NOMO-1 (cell line): ENCODE results near the gene TPRX1.
"Not testable (repeated sequence)": the region's sequence is repeated elsewhere in the genome, so short reads cannot be mapped to it uniquely, and the experiment has no call there.

Experiments
- DNase-seq, 2 experiments: peaks; one replicate each; lab custom pipeline; 2025; ENCODE audit not compliant: unreplicated experiment in 2 of 2; lab: John Stamatoyannopoulos, UW

TPRX1 gene

GRCh38 chr19:47804451-47804850, at the start of gene TPRX1:
TSS of gene TPRX1 (minus strand) at chr19:47804551. CDS start at chr19:47804539, 12 bp downstream.
- not testable (repeated sequence) for DNase-seq

GRCh38 chr19:47853003-47853402, 48.7 kb upstream of the TPRX1 start:
- no peak for DNase-seq

- peak; percentile 0 to 6 for DNase-seq
These were observed 44.6 kb upstream of the TPRX1 start for GRCh38 chr19:47848823-47849473.

- no peak for DNase-seq
These were observed 44.1 kb upstream of the TPRX1 start for GRCh38 chr19:47848425-47848822.

GRCh38 chr19:47842941-47843340, 38.6 kb upstream of the TPRX1 start:
- no peak for DNase-seq

- no peak for DNase-seq
These were observed 35.6 kb upstream of the TPRX1 start for GRCh38 chr19:47839913-47840312.

- DNase-seq: no peak
These were observed 35.1 kb upstream of the TPRX1 start for GRCh38 chr19:47839411-47839810.

- DNase-seq: no peak
These were observed 31.7 kb upstream of the TPRX1 start for GRCh38 chr19:47836038-47836437.

GRCh38 chr19:47832723-47833122, 28.4 kb upstream of the TPRX1 start:
- no peak for DNase-seq

GRCh38 chr19:47826800-47827199, 22.4 kb upstream of the TPRX1 start:
- DNase-seq: no peak

GRCh38 chr19:47824396-47824795, 20.0 kb upstream of the TPRX1 start:
- no peak for DNase-seq

- DNase-seq: no peak
These were observed 17.2 kb upstream of the TPRX1 start, which contains the start of gene CRX for GRCh38 chr19:47821460-47822020. TSS of gene CRX (plus strand) at chr19:47821937. CDS start at chr19:47834444, 12,507 bp downstream.

- no peak for DNase-seq
These were observed 16.1 kb upstream of the TPRX1 start for GRCh38 chr19:47820410-47820809.

- DNase-seq: no peak
These were observed 15.5 kb upstream of the TPRX1 start for GRCh38 chr19:47819858-47820257.

GRCh38 chr19:47818221-47818620, 13.9 kb upstream of the TPRX1 start:
- DNase-seq: not testable (repeated sequence)

GRCh38 chr19:47816270-47816669, 11.9 kb upstream of the TPRX1 start:
- DNase-seq: not testable (repeated sequence)

- no peak for DNase-seq
These were observed 9.6 kb upstream of the TPRX1 start for GRCh38 chr19:47813995-47814328.

GRCh38 chr19:47813304-47813994, 9.1 kb upstream of the TPRX1 start:
- DNase-seq: no peak

GRCh38 chr19:47806435-47806834, 2.1 kb upstream of the TPRX1 start:
- DNase-seq: no peak

- DNase-seq: no peak
These were observed 962 bp upstream of the TPRX1 start for GRCh38 chr19:47805313-47805712.

- DNase-seq: not testable (repeated sequence)
These were observed 680 bp downstream of the TPRX1 start for GRCh38 chr19:47803671-47804070.

GRCh38 chr19:47803148-47803547, 1.2 kb downstream of the TPRX1 start:
- DNase-seq: not testable (repeated sequence)
